HG03439 (cell line): ENCODE results near the gene TRIM44.

Source experiments
- ATAC-seq: cut with Tn5 transposase; IDR thresholded peaks from one replicate; pipeline ENCODE4 v1.9.1; 2021; ENCODE audit warnings: mild to moderate bottlenecking, moderate library complexity; ENCODE audit not compliant: unreplicated experiment

TRIM44 gene

DNA sequence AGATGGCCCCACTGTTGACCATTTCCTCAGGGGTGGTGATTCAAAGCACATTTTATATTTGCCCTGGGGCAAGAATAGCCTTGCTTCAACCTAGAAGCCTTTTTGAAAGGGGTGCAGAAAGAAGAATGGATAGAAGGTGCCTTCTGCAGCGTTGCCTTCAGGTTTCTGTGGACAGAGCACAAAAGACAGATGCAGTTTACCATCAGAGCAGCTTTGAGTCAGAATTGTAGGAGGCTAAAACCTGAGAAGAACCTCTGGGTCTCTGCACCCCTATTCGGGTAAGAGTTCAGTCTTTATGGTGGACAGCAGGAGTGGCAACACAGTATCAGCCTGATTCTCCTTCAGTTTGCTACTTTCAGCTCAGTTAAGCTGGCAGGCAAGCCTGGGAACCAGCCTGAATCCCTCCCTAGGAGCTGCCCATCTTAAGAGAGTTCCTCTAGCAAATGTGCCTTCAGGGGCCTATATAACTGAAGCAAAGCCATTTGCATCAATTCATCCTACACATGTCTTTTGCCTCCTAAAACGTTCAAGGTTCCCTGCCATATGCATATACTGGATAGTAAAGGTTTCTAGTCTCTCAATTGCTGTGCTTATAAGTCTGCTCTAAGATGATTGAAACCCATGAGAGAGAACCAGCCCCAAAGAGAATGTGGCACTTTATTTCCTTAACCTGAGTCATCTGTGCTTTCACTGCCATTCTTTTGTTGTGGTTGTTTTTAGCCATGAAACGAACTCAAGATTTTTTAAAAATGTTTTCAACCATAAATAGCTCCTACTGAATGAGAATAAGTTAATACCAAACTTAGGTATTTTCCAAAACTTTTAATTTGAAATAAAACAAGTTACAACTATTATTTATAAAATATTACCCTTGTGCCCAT, 123.0 kb downstream of the TRIM44 start:
- ATAC-seq = no peak

DNA sequence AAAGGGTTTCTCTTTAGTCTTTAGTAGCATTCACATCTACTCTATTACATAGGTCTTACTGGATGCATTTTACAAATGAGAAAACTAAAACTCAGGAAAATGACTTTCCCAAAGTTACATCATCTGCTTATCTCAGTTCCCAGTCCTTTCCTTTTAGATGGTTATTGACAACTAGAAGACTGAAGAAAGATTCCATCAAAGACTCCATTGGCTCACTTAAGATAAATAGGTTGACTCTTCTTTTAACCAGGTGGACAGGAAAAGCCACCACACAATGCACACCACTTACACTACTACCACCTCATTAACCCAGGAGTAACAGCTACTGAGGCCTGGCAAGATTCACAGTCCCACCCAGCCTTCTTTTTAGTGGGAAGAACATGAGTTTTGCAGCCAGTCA, 123.6 kb downstream of the TRIM44 start:
- no peak for ATAC-seq

- no peak for ATAC-seq
Measured at GRCh38 chr11:35787013-35787504, 124.5 kb downstream of the TRIM44 start.

DNA sequence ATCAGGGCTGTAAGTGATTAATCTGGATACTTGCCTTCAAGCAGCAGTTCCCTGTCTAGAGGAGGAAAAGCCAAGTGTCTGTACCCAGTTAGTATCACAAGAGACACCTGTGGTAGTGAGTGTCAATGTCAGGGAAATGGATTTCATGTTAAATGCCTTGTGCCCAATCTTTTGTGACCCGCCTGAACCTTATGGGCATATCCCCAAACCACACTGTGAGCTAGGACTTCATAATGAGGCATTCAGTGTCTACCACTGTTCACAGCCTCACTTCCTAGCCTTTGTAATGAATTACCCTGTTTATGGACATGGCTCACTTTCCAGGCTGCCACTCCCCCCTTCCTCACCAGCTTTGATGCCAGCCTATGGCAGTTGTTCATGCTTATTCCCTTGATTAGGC, 125.1 kb downstream of the TRIM44 start:
- ATAC-seq = no peak

- no peak for ATAC-seq
Measured at GRCh38 chr11:35791088-35791958, 128.7 kb downstream of the TRIM44 start.

DNA sequence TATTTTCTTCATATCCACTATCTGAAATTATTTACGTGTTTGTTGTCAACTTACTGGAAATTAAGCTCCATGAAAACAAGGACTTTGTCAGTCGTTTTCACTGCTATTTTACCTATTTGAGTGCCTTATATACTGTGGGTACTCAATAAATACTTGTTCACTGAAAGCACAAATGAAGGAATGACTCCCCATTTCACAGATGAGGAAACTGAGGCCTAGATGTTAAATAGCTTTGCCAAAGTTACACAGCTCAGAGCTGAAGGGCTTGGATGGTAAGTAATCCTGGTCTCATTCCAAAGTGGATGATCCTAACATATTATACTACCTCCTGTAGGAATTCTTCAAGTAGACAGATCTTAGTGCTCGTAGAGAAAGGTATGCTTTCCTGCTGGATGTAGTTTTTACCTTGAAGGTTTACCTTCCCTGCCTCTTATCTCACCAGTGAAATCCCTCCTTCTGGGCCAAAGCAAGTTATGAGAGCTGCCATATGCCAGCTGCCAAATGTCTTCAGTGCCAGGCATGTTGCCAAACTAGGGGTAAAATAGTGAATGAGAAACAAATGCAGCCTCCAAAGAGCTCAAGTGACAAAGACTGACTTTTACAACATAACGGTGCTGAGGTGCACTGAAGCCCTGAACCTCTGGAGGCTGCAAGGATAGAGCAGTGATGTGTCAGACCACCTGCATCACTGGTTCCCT, 129.7 kb downstream of the TRIM44 start:
- ATAC-seq = no peak

DNA sequence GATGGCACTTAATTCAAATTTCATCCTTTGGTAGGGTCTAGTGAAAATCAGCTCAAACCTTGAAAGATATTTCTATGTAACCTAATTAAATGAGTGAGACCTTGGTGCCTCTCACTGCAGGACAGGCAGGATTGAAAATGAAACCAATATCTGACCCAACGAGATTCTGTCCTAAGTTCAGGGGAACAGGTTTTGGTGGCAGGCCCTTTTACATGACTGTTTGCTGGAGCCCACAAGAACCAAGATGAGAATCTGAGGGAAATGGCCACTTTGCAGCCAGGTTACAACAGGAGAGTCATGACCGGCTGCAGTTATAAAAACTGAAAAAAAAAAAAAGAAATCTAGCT, 130.2 kb downstream of the TRIM44 start:
- peak; percentile 51 for ATAC-seq

GRCh38 chr11:35794333-35794732, 131.8 kb downstream of the TRIM44 start:
- ATAC-seq = no peak

DNA sequence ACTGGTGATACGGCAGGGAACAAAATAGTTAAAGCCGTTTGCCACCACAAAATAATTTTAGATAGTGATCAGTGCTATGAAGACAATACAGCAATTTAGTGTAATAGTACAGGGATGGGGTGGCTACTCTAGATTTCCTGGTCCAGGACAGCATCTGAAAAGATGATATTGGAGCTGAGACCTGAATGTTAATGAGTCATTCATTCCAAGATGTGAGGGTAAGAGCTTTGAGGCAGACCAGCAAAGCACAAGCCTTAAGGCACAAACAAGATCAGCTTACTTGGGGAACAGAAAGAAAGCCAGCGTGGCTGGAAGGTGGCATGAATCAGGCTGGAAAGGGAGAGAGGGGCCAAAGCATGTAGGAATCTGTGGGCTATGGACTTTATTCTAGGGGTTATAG, 132.3 kb downstream of the TRIM44 start:
- ATAC-seq = no peak

DNA sequence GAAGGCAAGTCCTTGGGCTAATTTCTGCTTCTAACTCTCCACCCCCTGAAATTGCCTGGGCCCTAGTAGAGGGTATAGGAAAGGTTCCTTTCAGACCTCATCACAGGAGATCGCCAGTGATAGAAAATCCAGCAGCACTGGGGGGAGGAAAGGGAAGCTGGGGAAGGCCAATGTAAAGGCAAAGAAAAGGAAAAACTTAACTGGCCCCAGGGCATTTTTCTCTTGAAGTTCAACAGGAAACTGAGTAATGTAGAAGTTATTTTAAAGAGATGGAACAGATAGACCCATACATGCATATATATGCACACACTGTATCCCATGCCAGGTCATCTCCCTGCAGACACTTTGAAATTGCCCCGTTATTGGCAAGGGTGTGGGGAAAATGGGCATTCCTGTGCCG, 134.0 kb downstream of the TRIM44 start:
- no peak for ATAC-seq

GRCh38 chr11:35798423-35798822, 135.8 kb downstream of the TRIM44 start:
- no peak for ATAC-seq

DNA sequence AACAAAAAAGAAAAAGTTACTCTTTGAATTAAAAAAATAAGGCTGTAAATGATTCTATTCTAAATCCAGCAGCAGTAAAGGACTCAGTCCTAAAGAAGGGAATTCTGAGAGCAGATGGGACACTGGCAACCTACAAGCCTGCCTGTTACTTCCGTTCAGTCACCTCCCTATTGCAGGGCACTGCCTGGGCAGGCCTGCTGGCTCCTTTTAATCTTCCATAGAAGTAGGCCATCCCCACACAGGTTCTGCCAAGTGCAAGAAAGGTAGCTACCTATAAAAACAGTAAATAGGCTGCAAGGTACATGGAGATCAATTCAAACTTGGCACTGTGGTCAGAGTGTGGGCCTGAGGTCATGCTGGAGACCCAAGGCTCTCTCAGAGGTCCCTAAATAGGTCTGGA, 136.4 kb downstream of the TRIM44 start:
- no peak for ATAC-seq

DNA sequence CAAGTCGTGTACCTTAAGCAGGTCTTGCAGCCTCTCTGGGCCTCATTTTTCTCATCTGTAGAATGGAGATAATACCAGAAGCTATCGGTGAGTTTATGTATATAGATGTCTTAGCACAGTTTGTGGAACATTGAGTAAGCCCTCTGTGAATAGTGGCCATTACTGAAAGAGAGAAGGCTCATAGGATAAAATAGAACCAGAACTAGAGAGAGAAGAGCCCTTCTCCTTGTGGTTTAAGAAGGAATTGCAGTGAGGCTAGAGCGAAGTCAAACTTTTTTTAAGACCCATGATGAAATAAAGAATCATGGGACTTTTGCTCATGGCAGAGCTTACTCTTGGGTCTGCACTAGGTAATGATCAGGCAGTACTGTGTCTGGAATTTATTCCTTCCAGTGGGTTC, 137.1 kb downstream of the TRIM44 start:
- ATAC-seq = no peak

DNA sequence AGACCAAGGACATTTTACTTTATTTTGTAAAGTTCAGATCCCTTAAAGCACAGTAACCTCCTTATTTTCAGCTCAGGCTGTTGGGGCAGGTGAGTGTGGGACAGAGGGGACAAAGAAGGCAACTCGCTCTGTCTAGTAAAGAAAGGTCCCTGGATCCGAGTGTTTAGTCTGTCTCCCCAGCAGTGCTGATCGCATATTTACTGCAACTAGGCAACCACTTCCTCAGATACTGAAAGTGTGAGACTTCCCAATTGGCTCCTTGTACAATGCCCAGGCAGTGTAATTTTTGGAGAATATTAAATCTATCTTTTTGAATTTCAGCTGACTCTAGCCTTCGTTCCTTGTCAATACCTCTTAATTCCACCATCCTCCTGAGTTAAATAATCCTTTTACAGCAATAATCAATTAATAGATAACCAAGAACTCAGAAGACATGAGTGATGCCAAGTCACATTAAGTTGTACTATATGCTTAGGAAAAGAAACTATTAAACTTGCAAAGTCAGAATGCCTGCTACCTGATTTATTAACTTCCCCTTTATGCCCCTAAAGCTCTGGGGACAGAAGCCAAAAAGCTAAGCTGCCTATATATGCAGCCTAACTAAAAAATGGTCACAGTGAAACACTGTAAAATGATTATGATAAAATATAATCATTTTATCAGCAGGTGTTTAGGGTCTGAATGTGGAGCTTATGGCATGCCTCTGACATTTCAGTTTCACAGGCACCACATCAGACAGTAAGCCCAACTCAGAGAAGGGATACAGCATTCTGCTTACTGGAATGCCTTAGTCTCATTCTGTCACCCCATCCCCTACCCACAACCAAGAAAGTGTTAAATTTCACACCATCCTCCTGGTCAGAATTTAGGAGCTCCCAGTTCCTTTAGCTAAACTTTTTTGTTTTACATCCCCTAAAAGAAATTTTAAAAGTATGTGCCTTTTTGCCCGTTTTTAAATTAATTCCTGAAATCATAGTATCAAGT, 138.7 kb downstream of the TRIM44 start:
- ATAC-seq = no peak

- no peak for ATAC-seq
Measured at GRCh38 chr11:35802221-35802620, 139.6 kb downstream of the TRIM44 start.

DNA sequence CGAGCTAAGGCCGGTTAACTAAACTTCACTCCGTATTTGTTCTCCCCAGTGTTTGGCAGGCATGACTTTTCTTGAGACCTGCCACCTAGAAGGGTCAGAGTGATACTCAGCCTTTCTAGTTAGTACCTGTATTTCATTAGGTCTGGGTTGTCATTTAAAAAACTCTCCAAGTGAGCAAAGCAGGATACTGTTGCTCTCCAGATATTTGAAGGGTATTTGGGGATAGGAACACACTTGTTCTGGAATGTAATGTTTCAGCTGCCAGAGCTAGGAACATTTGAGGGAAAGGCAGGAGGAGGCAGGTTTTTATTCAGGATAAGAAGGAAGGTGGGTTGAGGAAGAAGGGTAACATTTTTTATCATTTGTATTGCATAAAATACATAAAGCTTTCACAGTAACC, 140.1 kb downstream of the TRIM44 start:
- ATAC-seq = no peak

- ATAC-seq = no peak
Measured at GRCh38 chr11:35803115-35803514, 140.5 kb downstream of the TRIM44 start.

DNA sequence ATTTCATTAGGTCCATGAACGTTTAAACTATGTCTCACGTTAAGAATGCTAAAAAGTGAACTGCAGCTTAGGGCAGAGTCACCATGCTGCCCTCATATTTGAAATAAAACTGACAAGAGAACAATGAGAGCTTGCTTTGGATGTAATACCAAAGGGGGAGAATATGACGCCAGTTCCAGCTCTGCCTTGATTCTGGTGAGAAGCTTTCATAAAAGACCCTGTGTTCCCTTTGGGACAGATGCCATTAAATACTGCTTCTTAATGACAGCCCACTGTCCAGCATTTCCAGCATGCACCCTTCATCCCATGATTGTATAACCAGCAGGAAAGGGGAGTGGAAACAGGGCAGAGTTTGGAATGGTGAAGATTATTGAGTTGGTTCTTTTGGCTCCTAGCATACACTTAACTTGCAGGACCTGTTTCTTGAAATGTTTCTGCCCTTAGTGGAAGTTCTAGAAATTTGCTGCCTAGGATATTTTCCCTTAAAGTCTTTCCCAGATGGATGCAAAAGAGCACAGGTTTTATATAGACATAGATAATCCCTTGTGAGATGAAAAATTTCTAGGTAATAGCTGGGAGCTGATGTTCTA, 142.0 kb downstream of the TRIM44 start:
- no peak for ATAC-seq

- no peak for ATAC-seq
Measured at GRCh38 chr11:35809561-35809960, 147.0 kb downstream of the TRIM44 start.
